GM23338 (cell line): ENCODE measurements around the gene SPRY4. TPM values are rescaled to one million over a fixed set of nuclear protein-coding genes. Genes with fewer than 3 reads are reported as not detected.

Experiments used
- ATAC-seq: fragments of 200-7000 bp; cut with Tn5 transposase; 3 replicates; pipeline ENCODE4 v1.9.1; 2020
- DNase-seq: peaks from one replicate; pipeline ENCODE4 v3.0.0-alpha.2; 2015; ENCODE audit warnings: low spot score
- H2AFZ ChIP-seq: fragments of 200-600 bp; sonication (generic); 2 replicates; pipeline ENCODE4 v1.8.0; 2016; ENCODE audit warnings: antibody characterized with exemption, mild to moderate bottlenecking, moderate library complexity
- H3F3A ChIP-seq: fragments of 200-600 bp; sonication (generic); replicated peaks from 2 replicates; pipeline ENCODE4 v1.8.0; 2017; ENCODE audit warnings: antibody characterized with exemption, mixed run types, low read depth
- H3K27ac ChIP-seq: fragments of 200-600 bp; sonication (generic); 2 replicates; pipeline ENCODE4 v1.6.1; 2016; ENCODE audit warnings: low read depth
- H3K27me3 ChIP-seq: fragments of 200-600 bp; sonication (generic); 2 replicates; pipeline ENCODE4 v1.8.0; 2016; ENCODE audit warnings: mild to moderate bottlenecking, mixed run types, moderate library complexity; ENCODE audit not compliant: insufficient read depth
- H3K36me3 ChIP-seq: fragments of 200-600 bp; sonication (generic); 2 replicates; pipeline ENCODE4 v1.8.0; 2016; ENCODE audit warnings: mild to moderate bottlenecking; ENCODE audit not compliant: insufficient read depth
- H3K4me1 ChIP-seq: fragments of 200-600 bp; sonication (generic); 2 replicates; pipeline ENCODE4 v1.8.0; 2016; ENCODE audit warnings: mild to moderate bottlenecking, moderate library complexity; ENCODE audit not compliant: insufficient read depth
- H3K4me2 ChIP-seq: fragments of 200-600 bp; sonication (generic); 2 replicates; pipeline ENCODE4 v1.7.1; 2017; ENCODE audit warnings: mixed run types
- H3K4me3 ChIP-seq: fragments of 200-600 bp; sonication (generic); 2 replicates; pipeline ENCODE4 v1.6.1; 2016; ENCODE audit warnings: mixed run types
- H3K79me2 ChIP-seq: fragments of 200-600 bp; sonication (generic); replicated peaks from 2 replicates; pipeline ENCODE4 v1.8.0; 2017; ENCODE audit warnings: mild to moderate bottlenecking; ENCODE audit not compliant: insufficient read depth
- H3K9me2 ChIP-seq: fragments of 200-600 bp; sonication (generic); 2 replicates; pipeline ENCODE4 v1.8.0; 2017; ENCODE audit not compliant: insufficient read depth
- H4K20me1 ChIP-seq: fragments of 200-600 bp; sonication (generic); replicated peaks from 2 replicates; pipeline ENCODE4 v1.8.0; 2017; ENCODE audit warnings: mild to moderate bottlenecking; ENCODE audit not compliant: insufficient read depth
- H3K27ac Mint-ChIP-seq: 2 replicates; pipeline ENCODE4 v1.8.0; 2020; ENCODE audit warnings: inconsistent platforms, mild to moderate bottlenecking, moderate library complexity, mixed read lengths
- H3K27me3 Mint-ChIP-seq: 3 replicates; pipeline ENCODE4 v1.8.0; 2022; ENCODE audit warnings: low read depth, mild to moderate bottlenecking, moderate library complexity, mixed read lengths, inconsistent platforms; ENCODE audit not compliant: insufficient read depth, poor library complexity
- H3K36me3 Mint-ChIP-seq: 3 replicates; pipeline ENCODE4 v1.8.0; 2021; ENCODE audit warnings: low read depth, mild to moderate bottlenecking, inconsistent platforms, moderate library complexity, mixed read lengths
- H3K4me1 Mint-ChIP-seq: 3 replicates; pipeline ENCODE4 v1.8.0; 2020; ENCODE audit warnings: mild to moderate bottlenecking, inconsistent platforms, mixed read lengths
- H3K4me3 Mint-ChIP-seq: 3 replicates; pipeline ENCODE4 v1.8.0; 2021; ENCODE audit warnings: moderate library complexity, mild to moderate bottlenecking, inconsistent platforms, mixed read lengths
- H3K9me3 Mint-ChIP-seq: 3 replicates; pipeline ENCODE4 v1.8.0; 2020; ENCODE audit warnings: moderate library complexity, mild to moderate bottlenecking, inconsistent platforms, mixed read lengths
- CREB1 ChIP-seq: fragments of 250-450 bp; sonication (Bioruptor Pico); IDR thresholded peaks from 2 replicates; pipeline ENCODE4 v1.5.0; 2020; ENCODE audit warnings: low read depth, mild to moderate bottlenecking, moderate library complexity
- ETS1 ChIP-seq: IDR thresholded peaks from 2 replicates; pipeline ENCODE4 v1.6.1; 2016; ENCODE audit warnings: antibody characterized with exemption
- EZH2 ChIP-seq: fragments of 200-600 bp; sonication (generic); IDR thresholded peaks from one replicate; pipeline ENCODE4 v1.8.0; 2017; ENCODE audit warnings: antibody characterized with exemption, mild to moderate bottlenecking, low read depth; ENCODE audit not compliant: unreplicated experiment
- NANOG ChIP-seq: IDR thresholded peaks from 2 replicates; pipeline ENCODE4 v1.6.1; 2016; ENCODE audit warnings: antibody characterized with exemption, borderline replicate concordance
- REST ChIP-seq: IDR thresholded peaks from one replicate; pipeline ENCODE4 v1.6.1; 2018; ENCODE audit warnings: antibody characterized with exemption; ENCODE audit not compliant: unreplicated experiment
- STAT1 ChIP-seq: IDR thresholded peaks from one replicate; pipeline ENCODE4 v1.6.1; 2016; ENCODE audit warnings: antibody characterized with exemption; ENCODE audit not compliant: unreplicated experiment
- ZNF114 ChIP-seq: fragments of 250-450 bp; sonication (Bioruptor Pico); IDR thresholded peaks from 2 replicates; pipeline ENCODE4 v1.5.0; 2020; ENCODE audit warnings: mild to moderate bottlenecking, moderate library complexity
- ZNF331 ChIP-seq: fragments of 250-450 bp; sonication (Bioruptor Pico); IDR thresholded peaks from 2 replicates; pipeline ENCODE4 v1.5.0; 2020; ENCODE audit warnings: low read depth, mild to moderate bottlenecking, moderate library complexity
- polyA plus RNA-seq: library from polyadenylated mRNA; unstranded; fragments of >200 nt; fragmentation: Nextera tagmentation; extraction: Ambion mirVana; gene quantifications from 2 replicates; pipeline ENCODE4 v1.2.1, GENCODE V29; 2016
- total RNA-seq: library from RNA; depleted of rRNA; stranded (reverse); fragments of >200 nt; shearing (Covaris generic); gene quantifications from 2 replicates; pipeline ENCODE4 v1.2.3, GENCODE V29; 2014
- TF ChIP-seq, protein P1 (sequence below), 2 experiments: fragments of 200-600 bp in 1 of 2; sonication (generic) in 1 of 2; conservative IDR thresholded peaks; 2 replicates each; pipeline versions ENCODE4 v1.5.1 to v1.6.1; 2016 to 2017; ENCODE audit warnings: antibody characterized with exemption in 2 of 2, low read depth in 2 of 2, mild to moderate bottlenecking in 2 of 2, moderate library complexity in 1 of 2

Gene SPRY4
- total and polyA plus RNA-seq, 2 experiments from 2014 or later: 70.6 to 240 TPM

GRCh38 chr5:142342128-142342981, 17.5 kb upstream of the SPRY4 start:
- H3K27me3 Mint-ChIP-seq: peaks cover 15% of the 10 kb centered on the region
- H3K4me2 ChIP-seq: no peak overlapping the region
- no peak for DNase-seq
- no peaks in the 10 kb centered on the region for H3K9me2 ChIP-seq
- no peaks in the 10 kb centered on the region for H4K20me1 ChIP-seq
- no peak overlapping the region for H3K27ac ChIP-seq
- H3K36me3 Mint-ChIP-seq: peaks cover 72% of the 10 kb centered on the region
- peaks cover 6% of the 10 kb centered on the region; the same call in 1 of the 2 replicates for H3K4me1 ChIP-seq
- no peaks in the 10 kb centered on the region for H3K27me3 ChIP-seq
- H3K79me2 ChIP-seq: no peaks in the 10 kb centered on the region
- H3K27ac Mint-ChIP-seq: 0 out of 2 replicates have a peak overlapping the region, but pooled peaks have one; percentile 13
- 0 out of 2 replicates have a peak, but pooled peaks cover under 1% of the 10 kb centered on the region for H3F3A ChIP-seq
- H3K4me3 Mint-ChIP-seq: no peak overlapping the region
- no peak for TF ChIP-seq ETS1
- TF ChIP-seq, protein P1, sequence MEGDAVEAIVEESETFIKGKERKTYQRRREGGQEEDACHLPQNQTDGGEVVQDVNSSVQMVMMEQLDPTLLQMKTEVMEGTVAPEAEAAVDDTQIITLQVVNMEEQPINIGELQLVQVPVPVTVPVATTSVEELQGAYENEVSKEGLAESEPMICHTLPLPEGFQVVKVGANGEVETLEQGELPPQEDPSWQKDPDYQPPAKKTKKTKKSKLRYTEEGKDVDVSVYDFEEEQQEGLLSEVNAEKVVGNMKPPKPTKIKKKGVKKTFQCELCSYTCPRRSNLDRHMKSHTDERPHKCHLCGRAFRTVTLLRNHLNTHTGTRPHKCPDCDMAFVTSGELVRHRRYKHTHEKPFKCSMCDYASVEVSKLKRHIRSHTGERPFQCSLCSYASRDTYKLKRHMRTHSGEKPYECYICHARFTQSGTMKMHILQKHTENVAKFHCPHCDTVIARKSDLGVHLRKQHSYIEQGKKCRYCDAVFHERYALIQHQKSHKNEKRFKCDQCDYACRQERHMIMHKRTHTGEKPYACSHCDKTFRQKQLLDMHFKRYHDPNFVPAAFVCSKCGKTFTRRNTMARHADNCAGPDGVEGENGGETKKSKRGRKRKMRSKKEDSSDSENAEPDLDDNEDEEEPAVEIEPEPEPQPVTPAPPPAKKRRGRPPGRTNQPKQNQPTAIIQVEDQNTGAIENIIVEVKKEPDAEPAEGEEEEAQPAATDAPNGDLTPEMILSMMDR (conservative IDR thresholded peaks at IDR 0.05; ENCODE audit: low read depth in 2 of 2): no peak
- no peak for TF ChIP-seq NANOG
- TF ChIP-seq STAT1: no peak
- no peak for TF ChIP-seq ZNF114 (CRISPR knock-in tag)
- no peak for TF ChIP-seq EZH2
- no peak for TF ChIP-seq CREB1 (CRISPR knock-in tag)
- no peak for TF ChIP-seq ZNF331 (CRISPR knock-in tag)
- no peak for TF ChIP-seq REST
- no peak overlapping the region for H2AFZ ChIP-seq
- H3K4me3 ChIP-seq: no peak overlapping the region
- H3K4me1 Mint-ChIP-seq: no peaks in the 10 kb centered on the region; the same call in 2 of the 3 replicates
- peaks cover 22% of the 10 kb centered on the region for H3K36me3 ChIP-seq
- peaks cover 49% of the 10 kb centered on the region for H3K9me3 Mint-ChIP-seq
- no peak for ATAC-seq
